Measurements from ENCODE around the gene FFAR3.
A peak's percentile ranks its signal among the peaks of the same experiment; 100 is the strongest.

FFAR3 gene

GRCh38 chr19:35330475-35330874 lies 27.8 kb upstream of the FFAR3 start:
- Histone ChIP-seq H2BK120ac (ENCODE audit: low read depth, low read length) (no peak overlapping the region), H2BK12ac (ENCODE audit: low read length) (no peak overlapping the region), H3K79me1 (ENCODE audit: low read depth, low read length) (no peaks in the 10 kb centered on the region), H3K23ac (ENCODE audit: low read depth, low read length, poor library complexity) (no peak overlapping the region), H2BK15ac (ENCODE audit: low read length) (no peak overlapping the region), H3K18ac (ENCODE audit: low read length) (peak overlapping the region; percentile 73), H2AFZ (ENCODE audit: low read length) (no peak overlapping the region), H3K4me2 (ENCODE audit: insufficient read depth, low read length, poor library complexity, severe bottlenecking) (no peak overlapping the region), H3K9me3 (replicated peaks in 1 of 2; ENCODE audit: control insufficient read depth in 2 of 2, insufficient read depth in 1 of 2, low read depth in 1 of 2, low read length in 2 of 2) (no peaks in the 10 kb centered on the region), H3K4me1 (ENCODE audit: control insufficient read depth in 2 of 2, insufficient read depth in 1 of 2, low read depth in 1 of 2, low read length in 2 of 2) (peaks cover 0 to 2% of the 10 kb centered on the region in 2 donors), H3K4me3 (ENCODE audit: low read length in 2 of 2) (no peak overlapping the region), H3K4ac (ENCODE audit: low read length) (no peak overlapping the region), H3K14ac (ENCODE audit: low read length) (no peak overlapping the region), H4K91ac (ENCODE audit: low read depth, low read length, poor library complexity) (no peak overlapping the region), H3K9ac (ENCODE audit: low read depth, low read length, poor library complexity) (no peak overlapping the region), H4K8ac (ENCODE audit: low read depth, low read length) (no peak overlapping the region), H2AK5ac (ENCODE audit: low read depth, low read length) (no peak overlapping the region), H2BK5ac (ENCODE audit: low read length) (no peak overlapping the region), H3K36me3 (replicated peaks in 1 of 2; ENCODE audit: control insufficient read depth in 2 of 2, insufficient read depth in 2 of 2, low read length in 2 of 2) (no peaks in the 10 kb centered on the region), H3K27ac (replicated peaks; ENCODE audit: low read length) (no peak overlapping the region), H3K27me3 (ENCODE audit: control insufficient read depth in 3 of 3, insufficient read depth in 3 of 3, low read depth in 1 of 3, low read length in 3 of 3) (peaks cover 0 to 2% (median 0%) of the 10 kb centered on the region in 3 experiments)
- WGBS, 2 donors (ENCODE audit: extremely low coverage in 2 of 2, insufficient read length in 2 of 2, insufficient replicate concordance in 1 of 2) = no CpG with 5 or more reads among the region's 7 CpGs
- DNase-seq (ENCODE audit: low spot score) = no peak

- Histone ChIP-seq H2BK5ac (ENCODE audit: low read length) (no peak overlapping the region), H2BK12ac (ENCODE audit: low read length) (no peak overlapping the region), H3K79me1 (ENCODE audit: low read depth, low read length) (no peaks in the 10 kb centered on the region), H4K8ac (ENCODE audit: low read depth, low read length) (no peak overlapping the region), H3K18ac (ENCODE audit: low read length) (no peak overlapping the region), H2AK5ac (ENCODE audit: low read depth, low read length) (no peak overlapping the region), H3K4me3 (ENCODE audit: low read length in 2 of 2) (no peak overlapping the region), H3K23ac (ENCODE audit: low read depth, low read length, poor library complexity) (no peak overlapping the region), H3K9me3 (replicated peaks in 1 of 2; ENCODE audit: control insufficient read depth in 2 of 2, insufficient read depth in 1 of 2, low read depth in 1 of 2, low read length in 2 of 2) (no peaks in the 10 kb centered on the region), H3K14ac (ENCODE audit: low read length) (no peak overlapping the region), H3K9ac (ENCODE audit: low read depth, low read length, poor library complexity) (no peak overlapping the region), H4K91ac (ENCODE audit: low read depth, low read length, poor library complexity) (no peak overlapping the region), H2BK15ac (ENCODE audit: low read length) (no peak overlapping the region), H3K4me1 (ENCODE audit: control insufficient read depth in 2 of 2, insufficient read depth in 1 of 2, low read depth in 1 of 2, low read length in 2 of 2) (peaks cover 0 to 2% of the 10 kb centered on the region in 2 donors), H3K27ac (replicated peaks; ENCODE audit: low read length) (no peak overlapping the region), H3K27me3 (ENCODE audit: control insufficient read depth in 3 of 3, insufficient read depth in 3 of 3, low read depth in 1 of 3, low read length in 3 of 3) (peaks cover 0 to 2% (median 0%) of the 10 kb centered on the region in 3 experiments), H2BK120ac (ENCODE audit: low read depth, low read length) (no peak overlapping the region), H3K4ac (ENCODE audit: low read length) (no peak overlapping the region), H2AFZ (ENCODE audit: low read length) (no peak overlapping the region), H3K4me2 (ENCODE audit: insufficient read depth, low read length, poor library complexity, severe bottlenecking) (no peak overlapping the region), H3K36me3 (replicated peaks in 1 of 2; ENCODE audit: control insufficient read depth in 2 of 2, insufficient read depth in 2 of 2, low read length in 2 of 2) (no peaks in the 10 kb centered on the region)
- WGBS, 2 donors (ENCODE audit: extremely low coverage in 2 of 2, insufficient read length in 2 of 2, insufficient replicate concordance in 1 of 2) = no CpG with 5 or more reads among the region's 14 CpGs
- DNase-seq (ENCODE audit: low spot score) = no peak
These were observed 26.6 kb upstream of the FFAR3 start for GRCh38 chr19:35331551-35332214.

DNA sequence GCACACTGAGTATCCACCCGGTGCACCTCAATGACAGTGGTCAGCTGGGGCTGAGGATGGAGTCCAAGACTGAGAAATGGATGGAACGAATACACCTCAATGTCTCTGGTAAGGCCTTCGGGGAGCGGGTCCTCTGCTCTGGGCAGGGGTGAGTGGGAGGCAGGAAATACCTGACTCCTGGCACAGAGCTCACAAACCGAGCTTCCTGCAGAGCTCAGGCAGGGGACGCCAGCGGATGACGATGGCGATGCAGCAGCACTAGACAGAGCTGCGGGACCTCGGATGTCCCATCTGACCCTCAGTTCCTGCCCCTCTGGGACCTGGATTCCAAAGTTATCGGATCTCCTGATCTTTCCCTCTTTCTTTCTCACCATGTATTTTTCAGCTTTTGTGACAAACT lies 25.4 kb upstream of the FFAR3 start:
- no peak overlapping the region for H3K23ac ChIP-seq (ENCODE audit: low read depth, low read length, poor library complexity)
- no peak overlapping the region for H3K4me3 ChIP-seq (ENCODE audit: low read length in 2 of 2)
- no peak overlapping the region for H2BK5ac ChIP-seq (ENCODE audit: low read length)
- H3K4ac ChIP-seq (ENCODE audit: low read length) = no peak overlapping the region
- no peak overlapping the region for H3K4me2 ChIP-seq (ENCODE audit: insufficient read depth, low read length, poor library complexity, severe bottlenecking)
- no peak overlapping the region for H2BK120ac ChIP-seq (ENCODE audit: low read depth, low read length)
- H2AFZ ChIP-seq (ENCODE audit: low read length) = no peak overlapping the region
- peaks cover 0 to 2% of the 10 kb centered on the region in 2 donors for H3K4me1 ChIP-seq (ENCODE audit: control insufficient read depth in 2 of 2, insufficient read depth in 1 of 2, low read depth in 1 of 2, low read length in 2 of 2)
- DNase-seq (ENCODE audit: low spot score) = no peak
- H3K36me3 ChIP-seq (replicated peaks in 1 of 2; ENCODE audit: control insufficient read depth in 2 of 2, insufficient read depth in 2 of 2, low read length in 2 of 2) = no peaks in the 10 kb centered on the region
- H3K14ac ChIP-seq (ENCODE audit: low read length) = no peak overlapping the region
- no peak overlapping the region for H2BK12ac ChIP-seq (ENCODE audit: low read length)
- H4K91ac ChIP-seq (ENCODE audit: low read depth, low read length, poor library complexity) = no peak overlapping the region
- no CpG with 5 or more reads among the region's 12 CpGs for WGBS, 2 donors (ENCODE audit: extremely low coverage in 2 of 2, insufficient read length in 2 of 2, insufficient replicate concordance in 1 of 2)
- no peak overlapping the region for H2BK15ac ChIP-seq (ENCODE audit: low read length)
- H3K27ac ChIP-seq (replicated peaks; ENCODE audit: low read length) = no peak overlapping the region
- H2AK5ac ChIP-seq (ENCODE audit: low read depth, low read length) = no peak overlapping the region
- H3K79me1 ChIP-seq (ENCODE audit: low read depth, low read length) = no peaks in the 10 kb centered on the region
- H4K8ac ChIP-seq (ENCODE audit: low read depth, low read length) = no peak overlapping the region
- H3K27me3 ChIP-seq (ENCODE audit: control insufficient read depth in 3 of 3, insufficient read depth in 3 of 3, low read depth in 1 of 3, low read length in 3 of 3) = peaks cover 0 to 2% (median 0%) of the 10 kb centered on the region in 3 experiments
- H3K9me3 ChIP-seq (replicated peaks in 1 of 2; ENCODE audit: control insufficient read depth in 2 of 2, insufficient read depth in 1 of 2, low read depth in 1 of 2, low read length in 2 of 2) = no peaks in the 10 kb centered on the region
- H3K18ac ChIP-seq (ENCODE audit: low read length) = no peak overlapping the region
- no peak overlapping the region for H3K9ac ChIP-seq (ENCODE audit: low read depth, low read length, poor library complexity)

GRCh38 chr19:35334144-35334753 lies 24.0 kb upstream of the FFAR3 start:
- H3K14ac ChIP-seq (ENCODE audit: low read length) = no peak overlapping the region
- H2BK5ac ChIP-seq (ENCODE audit: low read length) = no peak overlapping the region
- H3K4me3 ChIP-seq (ENCODE audit: low read length in 2 of 2) = peak overlapping the region in 1 of 2 donors; percentile 4
- no peak overlapping the region for H2BK12ac ChIP-seq (ENCODE audit: low read length)
- no peak overlapping the region for H3K4ac ChIP-seq (ENCODE audit: low read length)
- H2BK15ac ChIP-seq (ENCODE audit: low read length) = no peak overlapping the region
- no peaks in the 10 kb centered on the region for H3K9me3 ChIP-seq (replicated peaks in 1 of 2; ENCODE audit: control insufficient read depth in 2 of 2, insufficient read depth in 1 of 2, low read depth in 1 of 2, low read length in 2 of 2)
- H4K91ac ChIP-seq (ENCODE audit: low read depth, low read length, poor library complexity) = no peak overlapping the region
- H2BK120ac ChIP-seq (ENCODE audit: low read depth, low read length) = no peak overlapping the region
- no peak overlapping the region for H2AK5ac ChIP-seq (ENCODE audit: low read depth, low read length)
- H3K4me1 ChIP-seq (ENCODE audit: control insufficient read depth in 2 of 2, insufficient read depth in 1 of 2, low read depth in 1 of 2, low read length in 2 of 2) = peaks cover 0 to 2% of the 10 kb centered on the region in 2 donors
- H3K79me1 ChIP-seq (ENCODE audit: low read depth, low read length) = no peaks in the 10 kb centered on the region
- no peak for DNase-seq (ENCODE audit: low spot score)
- H3K18ac ChIP-seq (ENCODE audit: low read length) = no peak overlapping the region
- peaks cover 0 to 2% (median 0%) of the 10 kb centered on the region in 3 experiments for H3K27me3 ChIP-seq (ENCODE audit: control insufficient read depth in 3 of 3, insufficient read depth in 3 of 3, low read depth in 1 of 3, low read length in 3 of 3)
- no CpG with 5 or more reads among the region's 10 CpGs for WGBS, 2 donors (ENCODE audit: extremely low coverage in 2 of 2, insufficient read length in 2 of 2, insufficient replicate concordance in 1 of 2)
- H3K36me3 ChIP-seq (replicated peaks in 1 of 2; ENCODE audit: control insufficient read depth in 2 of 2, insufficient read depth in 2 of 2, low read length in 2 of 2) = no peaks in the 10 kb centered on the region
- no peak overlapping the region for H2AFZ ChIP-seq (ENCODE audit: low read length)
- H3K4me2 ChIP-seq (ENCODE audit: insufficient read depth, low read length, poor library complexity, severe bottlenecking) = no peak overlapping the region
- no peak overlapping the region for H3K23ac ChIP-seq (ENCODE audit: low read depth, low read length, poor library complexity)
- no peak overlapping the region for H3K9ac ChIP-seq (ENCODE audit: low read depth, low read length, poor library complexity)
- H4K8ac ChIP-seq (ENCODE audit: low read depth, low read length) = no peak overlapping the region
- no peak overlapping the region for H3K27ac ChIP-seq (replicated peaks; ENCODE audit: low read length)

All from neuronal stem cell (in vitro differentiated cells).